ENCODE data around the gene TRNAU1AP.

Gene TRNAU1AP

GRCh38 chr1:28604962-28605361 is 52.1 kb downstream of the TRNAU1AP start:
- H3K4me3 ChIP-seq (ENCODE audit: low read length) = no peak overlapping the region
- DNase-seq (ENCODE audit: low read depth) = no peak
- TF ChIP-seq, protein P1, sequence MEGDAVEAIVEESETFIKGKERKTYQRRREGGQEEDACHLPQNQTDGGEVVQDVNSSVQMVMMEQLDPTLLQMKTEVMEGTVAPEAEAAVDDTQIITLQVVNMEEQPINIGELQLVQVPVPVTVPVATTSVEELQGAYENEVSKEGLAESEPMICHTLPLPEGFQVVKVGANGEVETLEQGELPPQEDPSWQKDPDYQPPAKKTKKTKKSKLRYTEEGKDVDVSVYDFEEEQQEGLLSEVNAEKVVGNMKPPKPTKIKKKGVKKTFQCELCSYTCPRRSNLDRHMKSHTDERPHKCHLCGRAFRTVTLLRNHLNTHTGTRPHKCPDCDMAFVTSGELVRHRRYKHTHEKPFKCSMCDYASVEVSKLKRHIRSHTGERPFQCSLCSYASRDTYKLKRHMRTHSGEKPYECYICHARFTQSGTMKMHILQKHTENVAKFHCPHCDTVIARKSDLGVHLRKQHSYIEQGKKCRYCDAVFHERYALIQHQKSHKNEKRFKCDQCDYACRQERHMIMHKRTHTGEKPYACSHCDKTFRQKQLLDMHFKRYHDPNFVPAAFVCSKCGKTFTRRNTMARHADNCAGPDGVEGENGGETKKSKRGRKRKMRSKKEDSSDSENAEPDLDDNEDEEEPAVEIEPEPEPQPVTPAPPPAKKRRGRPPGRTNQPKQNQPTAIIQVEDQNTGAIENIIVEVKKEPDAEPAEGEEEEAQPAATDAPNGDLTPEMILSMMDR (conservative IDR thresholded peaks at IDR 0.05; ENCODE audit: low read depth, low read length) = no peak

DNA sequence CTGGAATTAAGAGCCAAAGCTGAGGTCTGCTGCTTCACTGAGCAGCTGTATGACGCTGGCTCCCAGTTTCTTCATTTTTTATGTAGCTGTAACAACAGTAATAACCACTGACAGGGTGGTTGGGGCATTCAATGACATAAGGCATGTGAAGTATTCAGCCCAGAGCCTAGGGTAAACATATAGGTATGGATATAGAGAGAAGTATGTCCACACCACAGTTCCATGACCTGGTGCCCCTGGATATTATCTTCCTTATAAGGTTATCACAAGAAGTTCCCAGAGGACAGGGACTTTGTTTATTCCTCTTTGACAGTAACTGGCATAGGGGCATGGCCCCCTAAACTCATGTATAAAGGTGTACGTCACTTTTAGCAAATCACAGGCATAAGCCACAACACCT is 53.9 kb downstream of the TRNAU1AP start:
- no peak overlapping the region for H3K4me3 ChIP-seq (ENCODE audit: low read length)
- no peak for DNase-seq (ENCODE audit: low read depth)
- TF ChIP-seq, protein P1 (conservative IDR thresholded peaks at IDR 0.05; ENCODE audit: low read depth, low read length) = no peak

GRCh38 chr1:28613175-28613574 is 60.3 kb downstream of the TRNAU1AP start:
- DNase-seq (ENCODE audit: low read depth) = no peak
- TF ChIP-seq, protein P1 (conservative IDR thresholded peaks at IDR 0.05; ENCODE audit: low read depth, low read length) = no peak
- H3K4me3 ChIP-seq (ENCODE audit: low read length) = no peak overlapping the region
